Mucosa of stomach (tissue), 1 donor: ENCODE measurements around the gene LRIT2.

ENCODE experiments used
- H3K27me3 ChIP-seq: one replicate; pipeline ENCODE4 v1.7.0; 2013; ENCODE audit warnings: mild to moderate bottlenecking, low read length; ENCODE audit not compliant: control insufficient read depth, insufficient read depth
- H3K36me3 ChIP-seq: one replicate; pipeline ENCODE4 v1.7.0; 2013; ENCODE audit warnings: low read length; ENCODE audit not compliant: control insufficient read depth, insufficient read depth
- H3K4me1 ChIP-seq: one replicate; pipeline ENCODE4 v1.7.0; 2013; ENCODE audit warnings: mild to moderate bottlenecking, low read length; ENCODE audit not compliant: control insufficient read depth, insufficient read depth
- H3K4me3 ChIP-seq: one replicate; pipeline ENCODE4 v1.7.0; 2013; ENCODE audit warnings: low read length
- H3K9ac ChIP-seq: one replicate; pipeline ENCODE4 v1.7.0; 2013; ENCODE audit warnings: mild to moderate bottlenecking, low read length, moderate library complexity
- H3K9me3 ChIP-seq: one replicate; pipeline ENCODE4 v1.7.0; 2013; ENCODE audit warnings: mild to moderate bottlenecking, low read length, moderate library complexity; ENCODE audit not compliant: control insufficient read depth
- donor health status: Pancreatic carcinoma.

The LRIT2 gene

GRCh38 chr10:84236807-84237198, 11.5 kb upstream of the LRIT2 start:
- Histone ChIP-seq H3K9me3 (no peaks in the 10 kb centered on the region), H3K36me3 (no peaks in the 10 kb centered on the region), H3K4me1 (no peaks in the 10 kb centered on the region), H3K9ac (no peak overlapping the region), H3K4me3 (no peak overlapping the region), H3K27me3 (peaks cover 5% of the 10 kb centered on the region)

GRCh38 chr10:84235096-84235495, 9.8 kb upstream of the LRIT2 start:
- peaks cover 5% of the 10 kb centered on the region for H3K27me3 ChIP-seq
- no peak overlapping the region for H3K4me3 ChIP-seq
- no peaks in the 10 kb centered on the region for H3K36me3 ChIP-seq
- no peaks in the 10 kb centered on the region for H3K9me3 ChIP-seq
- H3K9ac ChIP-seq, result no peak overlapping the region
- no peaks in the 10 kb centered on the region for H3K4me1 ChIP-seq

- Histone ChIP-seq H3K36me3 (no peaks in the 10 kb centered on the region), H3K27me3 (peaks cover 5% of the 10 kb centered on the region), H3K4me3 (no peak overlapping the region), H3K9ac (no peak overlapping the region), H3K4me1 (no peaks in the 10 kb centered on the region), H3K9me3 (no peaks in the 10 kb centered on the region)
These were observed 9.1 kb upstream of the LRIT2 start for GRCh38 chr10:84234479-84234878.

GRCh38 chr10:84233940-84234339, 8.6 kb upstream of the LRIT2 start:
- H3K4me1 ChIP-seq, result no peaks in the 10 kb centered on the region
- no peak overlapping the region for H3K4me3 ChIP-seq
- no peaks in the 10 kb centered on the region for H3K9me3 ChIP-seq
- H3K27me3 ChIP-seq, result peaks cover 5% of the 10 kb centered on the region
- H3K36me3 ChIP-seq, result no peaks in the 10 kb centered on the region
- no peak overlapping the region for H3K9ac ChIP-seq

- no peaks in the 10 kb centered on the region for H3K36me3 ChIP-seq
- no peak overlapping the region for H3K4me3 ChIP-seq
- H3K4me1 ChIP-seq, result no peaks in the 10 kb centered on the region
- H3K9me3 ChIP-seq, result no peaks in the 10 kb centered on the region
- no peak overlapping the region for H3K9ac ChIP-seq
- H3K27me3 ChIP-seq, result peaks cover 2% of the 10 kb centered on the region
These were observed 7.0 kb upstream of the LRIT2 start for GRCh38 chr10:84232376-84232775.

GRCh38 chr10:84230359-84230758, 5.0 kb upstream of the LRIT2 start:
- H3K36me3 ChIP-seq, result no peaks in the 10 kb centered on the region
- H3K4me1 ChIP-seq, result no peaks in the 10 kb centered on the region
- H3K4me3 ChIP-seq, result no peak overlapping the region
- no peak overlapping the region for H3K9ac ChIP-seq
- no peaks in the 10 kb centered on the region for H3K27me3 ChIP-seq
- no peaks in the 10 kb centered on the region for H3K9me3 ChIP-seq

- no peaks in the 10 kb centered on the region for H3K4me1 ChIP-seq
- H3K36me3 ChIP-seq, result no peaks in the 10 kb centered on the region
- H3K27me3 ChIP-seq, result no peaks in the 10 kb centered on the region
- no peak overlapping the region for H3K9ac ChIP-seq
- no peak overlapping the region for H3K4me3 ChIP-seq
- H3K9me3 ChIP-seq, result no peaks in the 10 kb centered on the region
These were observed 2.5 kb upstream of the LRIT2 start for GRCh38 chr10:84227810-84228209.

GRCh38 chr10:84226616-84227015, 1.3 kb upstream of the LRIT2 start:
- no peaks in the 10 kb centered on the region for H3K9me3 ChIP-seq
- H3K9ac ChIP-seq, result no peak overlapping the region
- no peaks in the 10 kb centered on the region for H3K27me3 ChIP-seq
- H3K4me3 ChIP-seq, result no peak overlapping the region
- no peaks in the 10 kb centered on the region for H3K36me3 ChIP-seq
- no peaks in the 10 kb centered on the region for H3K4me1 ChIP-seq

GRCh38 chr10:84224411-84225028, 824 bp downstream of the LRIT2 start:
- Histone ChIP-seq H3K4me1 (no peaks in the 10 kb centered on the region), H3K36me3 (no peaks in the 10 kb centered on the region), H3K9me3 (no peaks in the 10 kb centered on the region), H3K9ac (no peak overlapping the region), H3K27me3 (no peaks in the 10 kb centered on the region), H3K4me3 (no peak overlapping the region)

GRCh38 chr10:84221916-84222315, 3.4 kb downstream of the LRIT2 start:
- Histone ChIP-seq H3K36me3 (no peaks in the 10 kb centered on the region), H3K9me3 (no peaks in the 10 kb centered on the region), H3K27me3 (no peaks in the 10 kb centered on the region), H3K4me3 (no peak overlapping the region), H3K4me1 (no peaks in the 10 kb centered on the region), H3K9ac (no peak overlapping the region)

- Histone ChIP-seq H3K4me3 (no peak overlapping the region), H3K9me3 (no peaks in the 10 kb centered on the region), H3K36me3 (no peaks in the 10 kb centered on the region), H3K4me1 (no peaks in the 10 kb centered on the region), H3K27me3 (peaks cover 3% of the 10 kb centered on the region), H3K9ac (no peak overlapping the region)
These were observed 7.6 kb downstream of the LRIT2 start for GRCh38 chr10:84217746-84218145.

GRCh38 chr10:84216834-84217233, 8.5 kb downstream of the LRIT2 start:
- H3K9me3 ChIP-seq, result no peaks in the 10 kb centered on the region
- H3K9ac ChIP-seq, result no peak overlapping the region

GRCh38 chr10:84214612-84215235, 10.6 kb downstream of the LRIT2 start:
- no peak overlapping the region for H3K4me3 ChIP-seq
- no peak overlapping the region for H3K9ac ChIP-seq
- H3K36me3 ChIP-seq, result no peaks in the 10 kb centered on the region
- H3K4me1 ChIP-seq, result no peaks in the 10 kb centered on the region
- peaks cover 3% of the 10 kb centered on the region for H3K27me3 ChIP-seq
- no peaks in the 10 kb centered on the region for H3K9me3 ChIP-seq

More at GRCh38 chr10:84216834-84217233, 8.5 kb downstream of the LRIT2 start:
- H3K27me3 ChIP-seq, result peaks cover 3% of the 10 kb centered on the region
- H3K4me3 ChIP-seq, result no peak overlapping the region
- no peaks in the 10 kb centered on the region for H3K36me3 ChIP-seq
- H3K4me1 ChIP-seq, result no peaks in the 10 kb centered on the region
